ENCODE measurements around the gene ANGPTL4. TPM values are rescaled to one million over a fixed set of nuclear protein-coding genes. Genes with fewer than 3 reads are reported as not detected.
"Not testable (repeated sequence)": the region's sequence is repeated elsewhere in the genome, so short reads cannot be mapped to it uniquely, and the experiment has no call there.

ANGPTL4 gene
- total RNA-seq, 1 donor from 2014 or later: 3.2 TPM

DNA sequence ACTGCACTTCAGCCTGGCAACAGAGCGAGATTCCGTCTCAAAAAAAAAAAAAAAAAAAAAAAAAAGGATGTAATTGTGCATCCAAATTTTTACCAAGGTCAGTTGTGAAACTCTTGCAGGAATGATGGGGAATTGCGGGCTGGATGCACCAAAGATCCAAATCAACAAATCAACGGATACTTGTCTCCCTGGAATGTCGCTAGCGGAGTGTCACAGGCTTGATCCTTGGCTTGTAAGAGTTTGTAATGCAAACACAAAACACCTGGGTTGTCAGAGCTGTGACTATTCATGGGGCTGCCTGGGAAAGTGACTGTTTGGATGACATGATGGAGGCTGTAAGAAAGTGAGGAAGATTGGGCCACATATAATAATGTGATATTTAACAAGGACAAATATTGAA lies 25.1 kb upstream of the ANGPTL4 start:
- TF ChIP-seq, protein P1, sequence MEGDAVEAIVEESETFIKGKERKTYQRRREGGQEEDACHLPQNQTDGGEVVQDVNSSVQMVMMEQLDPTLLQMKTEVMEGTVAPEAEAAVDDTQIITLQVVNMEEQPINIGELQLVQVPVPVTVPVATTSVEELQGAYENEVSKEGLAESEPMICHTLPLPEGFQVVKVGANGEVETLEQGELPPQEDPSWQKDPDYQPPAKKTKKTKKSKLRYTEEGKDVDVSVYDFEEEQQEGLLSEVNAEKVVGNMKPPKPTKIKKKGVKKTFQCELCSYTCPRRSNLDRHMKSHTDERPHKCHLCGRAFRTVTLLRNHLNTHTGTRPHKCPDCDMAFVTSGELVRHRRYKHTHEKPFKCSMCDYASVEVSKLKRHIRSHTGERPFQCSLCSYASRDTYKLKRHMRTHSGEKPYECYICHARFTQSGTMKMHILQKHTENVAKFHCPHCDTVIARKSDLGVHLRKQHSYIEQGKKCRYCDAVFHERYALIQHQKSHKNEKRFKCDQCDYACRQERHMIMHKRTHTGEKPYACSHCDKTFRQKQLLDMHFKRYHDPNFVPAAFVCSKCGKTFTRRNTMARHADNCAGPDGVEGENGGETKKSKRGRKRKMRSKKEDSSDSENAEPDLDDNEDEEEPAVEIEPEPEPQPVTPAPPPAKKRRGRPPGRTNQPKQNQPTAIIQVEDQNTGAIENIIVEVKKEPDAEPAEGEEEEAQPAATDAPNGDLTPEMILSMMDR (IDR thresholded peaks at IDR 0.05; ENCODE audit: insufficient read depth, low read length, severe bottlenecking): no peak
- no peaks in the 10 kb centered on the region for H3K36me3 ChIP-seq (ENCODE audit: control insufficient read depth, insufficient read depth, low read length)
- no peak overlapping the region for H3K4me3 ChIP-seq (ENCODE audit: low read depth, low read length)
- H3K27me3 ChIP-seq (ENCODE audit: control insufficient read depth, insufficient read depth, low read length): peaks cover 6% of the 10 kb centered on the region
- no peak for FAIRE-seq
- DNase-seq (ENCODE audit: low read depth): no peak

DNA sequence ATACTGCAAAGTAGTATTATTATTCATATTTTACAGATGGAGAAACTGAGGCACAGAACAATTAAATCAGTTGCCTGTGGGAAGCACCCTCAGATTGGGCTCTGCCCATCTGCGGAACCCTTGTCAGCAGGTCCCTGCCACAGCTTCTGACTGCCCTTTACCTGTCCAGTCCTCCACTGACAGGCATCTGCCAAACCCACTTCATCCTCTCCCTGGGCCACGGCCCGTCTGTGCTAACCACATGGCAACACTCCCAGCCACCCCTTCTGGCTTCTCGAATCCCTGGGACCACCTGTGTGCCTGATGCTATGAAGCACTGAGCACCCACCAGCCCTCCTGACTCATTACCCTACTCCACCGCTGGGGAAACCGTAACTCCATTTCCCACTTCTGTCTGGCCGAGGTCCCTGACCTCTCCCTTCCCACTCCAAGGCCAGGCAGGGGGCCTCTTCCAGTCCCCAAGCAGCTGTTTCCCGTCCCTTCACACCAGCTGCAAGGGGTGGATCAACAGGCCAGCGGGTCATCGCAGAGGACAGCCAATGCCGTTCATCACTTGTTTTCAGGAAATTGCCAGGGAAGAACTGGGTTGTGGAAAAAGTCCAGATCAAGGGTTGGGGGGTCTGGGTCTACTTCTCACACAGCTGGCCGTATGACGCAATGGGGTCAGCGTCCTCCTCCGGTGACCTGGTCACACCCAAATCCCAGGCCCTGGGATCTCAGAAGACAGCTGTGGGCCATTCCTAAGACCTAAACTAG lies 23.4 kb upstream of the ANGPTL4 start:
- FAIRE-seq: no peak

DNA sequence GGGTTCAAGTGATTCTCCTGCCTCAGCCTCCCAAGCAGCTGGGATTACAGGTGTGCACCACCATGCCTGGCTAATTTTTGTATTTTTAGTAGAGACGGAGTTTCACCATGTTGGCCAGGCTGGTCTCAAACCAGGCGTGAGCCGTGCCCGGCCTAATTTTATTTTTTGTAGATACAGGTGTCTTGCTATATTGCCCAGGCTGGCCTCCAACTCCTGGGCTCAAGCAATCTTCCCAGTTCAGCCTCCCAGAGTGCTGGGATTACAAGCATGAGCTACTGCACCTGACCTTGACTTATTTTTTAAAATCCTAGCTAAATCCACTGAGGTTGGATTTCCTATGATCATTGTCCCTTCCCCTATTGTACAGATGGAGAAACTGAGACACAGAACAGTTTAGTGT lies 22.5 kb upstream of the ANGPTL4 start:
- H3K27me3 ChIP-seq (ENCODE audit: control insufficient read depth, insufficient read depth, low read length); H3K36me3 ChIP-seq (ENCODE audit: control insufficient read depth, insufficient read depth, low read length); DNase-seq (ENCODE audit: low read depth); FAIRE-seq; H3K4me3 ChIP-seq (ENCODE audit: low read depth, low read length): not testable (repeated sequence)

More for the DNA sequence above, 23.4 kb upstream of the ANGPTL4 start:
- TF ChIP-seq, protein P1 (IDR thresholded peaks at IDR 0.05; ENCODE audit: insufficient read depth, low read length, severe bottlenecking): no peak
- no peak for DNase-seq (ENCODE audit: low read depth)
- Histone ChIP-seq H3K36me3 (ENCODE audit: control insufficient read depth, insufficient read depth, low read length) (no peaks in the 10 kb centered on the region), H3K27me3 (ENCODE audit: control insufficient read depth, insufficient read depth, low read length) (no peaks in the 10 kb centered on the region), H3K4me3 (ENCODE audit: low read depth, low read length) (no peak overlapping the region)

DNA sequence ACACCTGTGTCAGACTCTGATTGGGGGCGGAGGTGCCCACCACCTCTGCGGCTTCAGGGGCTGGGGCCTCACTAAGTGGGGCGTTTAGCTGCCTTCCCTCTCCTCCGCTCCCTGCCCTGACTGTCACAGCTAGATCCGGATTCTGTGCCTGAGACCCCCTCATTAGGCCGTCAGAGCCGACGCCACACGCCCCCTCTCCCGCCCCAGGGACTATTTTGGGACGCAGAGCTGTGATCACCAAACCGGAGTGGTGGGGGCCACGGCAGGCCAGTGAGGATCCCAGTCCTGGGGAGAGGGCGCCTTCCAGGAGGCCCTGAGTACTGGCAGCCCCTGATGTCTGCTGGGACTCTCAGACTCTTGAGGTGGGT lies 21.7 kb upstream of the ANGPTL4 start:
- H3K4me3 ChIP-seq (ENCODE audit: low read depth, low read length): no peak overlapping the region
- H3K36me3 ChIP-seq (ENCODE audit: control insufficient read depth, insufficient read depth, low read length): no peaks in the 10 kb centered on the region
- FAIRE-seq (no peak), DNase-seq (ENCODE audit: low read depth) (no peak)
- H3K27me3 ChIP-seq (ENCODE audit: control insufficient read depth, insufficient read depth, low read length): no peaks in the 10 kb centered on the region
- TF ChIP-seq, protein P1 (IDR thresholded peaks at IDR 0.05; ENCODE audit: insufficient read depth, low read length, severe bottlenecking): no peak

DNA sequence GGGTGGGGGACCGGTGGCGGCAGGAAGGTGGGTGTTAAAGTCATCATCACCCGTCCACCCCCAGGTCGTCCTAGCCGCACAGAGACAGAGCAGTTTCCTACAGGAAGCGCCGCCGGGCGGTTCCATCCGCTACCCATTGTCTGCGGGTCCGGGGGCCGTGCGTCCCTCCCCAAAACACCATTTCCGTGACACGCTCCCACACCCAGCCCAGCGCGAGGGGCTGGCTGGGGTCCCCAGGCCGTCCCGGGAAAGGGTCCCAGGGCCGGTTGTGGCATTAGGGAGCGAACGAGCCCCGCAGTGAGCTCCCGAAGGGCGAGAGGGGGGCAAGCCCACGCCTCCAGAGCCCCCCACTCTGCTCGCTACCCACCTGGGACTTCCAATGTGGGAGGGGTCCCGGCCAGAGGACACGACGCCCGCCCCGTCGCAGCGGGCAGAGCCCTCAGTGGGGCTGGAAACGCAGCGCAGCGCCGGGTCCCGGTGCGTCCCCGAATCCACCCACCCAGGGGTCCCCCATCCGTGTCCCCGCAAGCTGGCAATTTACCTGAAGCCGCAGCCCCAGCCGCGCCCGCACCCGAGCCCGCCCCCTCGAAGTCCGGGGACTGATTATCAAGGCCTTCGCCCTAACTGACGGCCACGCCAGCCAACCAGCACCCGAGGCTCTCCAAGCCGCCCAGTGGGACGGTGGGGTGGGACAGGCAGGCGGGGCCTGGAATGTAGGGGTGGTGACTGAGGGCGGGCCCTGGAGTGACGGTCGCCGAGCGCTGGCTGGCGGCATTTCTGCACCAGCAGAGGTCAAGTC lies 21.1 kb upstream of the ANGPTL4 start, which contains the start of gene KANK3:
TSS of gene KANK3 (minus strand) at position 579 of the 799 bp plus-strand sequence. CDS start 5,434 bp downstream, outside the sequence.
- DNase-seq (ENCODE audit: low read depth) (peak; percentile 85), FAIRE-seq (no peak)
- Histone ChIP-seq H3K4me3 (ENCODE audit: low read depth, low read length) (peak within 1 kb of the TSS; percentile 41), H3K27me3 (ENCODE audit: control insufficient read depth, insufficient read depth, low read length) (no peaks in the 10 kb centered on the region), H3K36me3 (ENCODE audit: control insufficient read depth, insufficient read depth, low read length) (no peaks in the 10 kb centered on the region)
- TF ChIP-seq, protein P1 (IDR thresholded peaks at IDR 0.05; ENCODE audit: insufficient read depth, low read length, severe bottlenecking): no peak

DNA sequence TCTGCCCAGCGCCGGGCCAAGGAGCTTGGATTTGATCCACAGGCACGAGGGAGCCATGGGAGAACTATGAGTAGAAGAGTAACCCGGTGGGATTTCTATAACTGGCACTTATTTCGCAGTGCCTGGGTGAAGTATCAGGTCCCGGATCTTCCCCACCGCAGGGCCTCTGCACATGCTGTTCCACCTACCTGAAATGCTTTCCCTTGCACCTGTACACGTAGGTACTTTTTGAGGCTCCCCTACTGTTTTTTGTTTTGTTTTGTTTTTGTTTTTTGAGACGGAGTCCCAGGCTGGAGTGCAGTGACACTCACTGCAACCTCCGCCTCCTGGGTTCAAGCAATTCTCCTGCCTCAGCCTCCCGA lies 20.5 kb upstream of the ANGPTL4 start:
- Histone ChIP-seq H3K4me3 (ENCODE audit: low read depth, low read length) (no peak overlapping the region), H3K27me3 (ENCODE audit: control insufficient read depth, insufficient read depth, low read length) (no peaks in the 10 kb centered on the region), H3K36me3 (ENCODE audit: control insufficient read depth, insufficient read depth, low read length) (no peaks in the 10 kb centered on the region)
- TF ChIP-seq, protein P1 (IDR thresholded peaks at IDR 0.05; ENCODE audit: insufficient read depth, low read length, severe bottlenecking): no peak
- FAIRE-seq: no peak
- no peak for DNase-seq (ENCODE audit: low read depth)

DNA sequence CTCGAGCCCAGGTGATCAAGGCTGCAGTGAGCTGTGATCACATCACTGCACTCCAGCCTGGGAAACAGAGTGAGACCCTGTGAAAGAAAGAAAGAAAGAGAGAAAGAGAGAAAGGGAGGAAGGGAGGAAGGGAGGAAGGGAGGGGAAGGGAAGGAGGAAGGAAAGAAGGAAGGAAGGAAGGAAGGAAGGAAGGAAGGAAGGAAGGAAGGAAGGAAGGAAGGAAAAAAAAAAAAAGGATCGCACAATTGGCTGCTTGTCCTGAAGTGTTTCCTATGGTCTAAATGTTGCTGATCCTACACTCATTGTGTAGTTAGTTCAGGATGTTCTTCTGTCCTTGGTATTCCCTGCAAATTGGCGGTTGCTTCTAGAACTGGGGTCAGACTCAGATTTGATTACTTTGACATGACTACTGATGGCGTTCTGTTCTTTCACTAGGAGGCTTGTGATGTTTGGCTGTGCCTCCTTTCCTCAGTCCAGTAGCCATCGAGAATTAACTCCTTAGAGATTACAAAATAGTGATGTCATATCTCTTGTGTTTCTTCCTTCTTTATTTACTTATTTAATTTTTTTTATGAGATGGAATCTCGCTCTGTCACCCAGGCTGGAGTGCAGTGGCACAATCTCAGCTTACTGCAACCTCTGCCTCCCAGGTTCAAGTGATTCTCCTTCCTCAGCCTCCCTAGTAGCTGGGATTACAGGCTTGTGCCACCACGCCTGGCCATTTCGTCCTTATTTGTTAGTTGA lies 14.2 kb upstream of the ANGPTL4 start:
- DNase-seq (ENCODE audit: low read depth); FAIRE-seq; H3K27me3 ChIP-seq (ENCODE audit: control insufficient read depth, insufficient read depth, low read length); H3K4me3 ChIP-seq (ENCODE audit: low read depth, low read length); H3K36me3 ChIP-seq (ENCODE audit: control insufficient read depth, insufficient read depth, low read length): not testable (repeated sequence)

Measured in bronchial epithelial cell (primary cell).